Panc1 (cell line): ENCODE data around the gene ZDHHC1. TPM values are rescaled to one million over a fixed set of nuclear protein-coding genes. Genes with fewer than 3 reads are reported as not detected.

ENCODE experiments used
- ATAC-seq: fragments of 200-7000 bp; cut with Tn5 transposase; 2 replicates; pipeline ENCODE4 v1.9.1; 2020; ENCODE audit warnings: mild to moderate bottlenecking, moderate library complexity
- BruUV-seq: library from RNA; stranded (reverse); fragments of 400-500 nt; replicated peaks from 2 replicates; lab custom pipeline; 2021; lab: Mats Ljungman, UMichigan
- CTCF ChIA-PET: fragments of 300-600 bp; sonication (Branson Sonifier 250); formaldehyde crosslinking; loops from one replicate; lab custom pipeline; 2022; ENCODE audit warnings: antibody characterized with exemption; lab: Charles Lee
- POLR2A ChIA-PET: fragments of 300-600 bp; sonication (Branson Sonifier 250); formaldehyde crosslinking; loops from one replicate; lab custom pipeline; 2022; ENCODE audit warnings: antibody characterized with exemption; lab: Charles Lee
- DNase-seq: peaks from one replicate; pipeline ENCODE4 v3.0.0-alpha.2; 2010; ENCODE audit warnings: low read depth, low spot score
- H3K27ac ChIP-seq: 2 replicates; pipeline ENCODE4 v1.5.1; 2011; ENCODE audit warnings: mild to moderate bottlenecking, low read length, inconsistent platforms
- H3K27me3 ChIP-seq: fragments of 200-500 bp; sonication (Bioruptor generic); 2 replicates; pipeline ENCODE4 v1.6.0; 2014; ENCODE audit warnings: low read length, inconsistent platforms; ENCODE audit not compliant: control insufficient read depth, insufficient read depth
- H3K36me3 ChIP-seq: fragments of 200-500 bp; sonication (Bioruptor generic); 2 replicates; pipeline ENCODE4 v1.5.1; 2014; ENCODE audit warnings: inconsistent platforms, mild to moderate bottlenecking, low read length, moderate library complexity; ENCODE audit not compliant: control insufficient read depth, insufficient read depth
- H3K4me1 ChIP-seq: 2 replicates; pipeline ENCODE4 v1.5.1; 2011; ENCODE audit warnings: inconsistent platforms, mild to moderate bottlenecking, low read length, moderate library complexity; ENCODE audit not compliant: control insufficient read depth, insufficient read depth
- H3K4me3 ChIP-seq, 2 experiments: 2 replicates each; pipeline ENCODE4 v1.5.1; 2011 to 2012; ENCODE audit warnings: low read depth in 2 of 2, low read length in 2 of 2, mild to moderate bottlenecking in 2 of 2, inconsistent platforms in 1 of 2, moderate library complexity in 1 of 2
- H3K9me3 ChIP-seq: fragments of 200-500 bp; sonication (Bioruptor generic); 2 replicates; pipeline ENCODE4 v1.5.1; 2014; ENCODE audit warnings: low read depth, mild to moderate bottlenecking, inconsistent platforms, low read length, moderate library complexity; ENCODE audit not compliant: control insufficient read depth, insufficient read depth
- POLR2AphosphoS5 ChIP-seq: IDR thresholded peaks from 2 replicates; pipeline ENCODE4 v1.6.1; 2012; ENCODE audit warnings: mild to moderate bottlenecking, low read depth, low read length, moderate library complexity
- SIN3A ChIP-seq: IDR thresholded peaks from 2 replicates; pipeline ENCODE4 v1.6.1; 2012; ENCODE audit warnings: low read depth, mild to moderate bottlenecking, low read length, moderate library complexity, borderline replicate concordance; ENCODE audit not compliant: insufficient read depth
- TCF7L2 ChIP-seq: IDR thresholded peaks from 2 replicates; pipeline ENCODE4 v1.6.1; 2011; ENCODE audit warnings: mild to moderate bottlenecking, low read depth, low read length, inconsistent platforms
- in situ Hi-C: cut with HindIII; loops from 2 replicates; pipeline ENCODE4 v1.10.0; 2016; ENCODE audit warnings: low sequenced_read_pairs, low pct_unique_long_range_greater_than_20kb
- intact Hi-C: fragments of 100-400 bp; cut with micrococcal nuclease; formaldehyde crosslinking; loops from one replicate; pipeline ENCODE4 v1.10.0; 2022; ENCODE audit not compliant: unreplicated experiment
- total RNA-seq: library from RNA; stranded (reverse); gene quantifications from one replicate; pipeline ENCODE4 v1.2.1, GENCODE V29; 2021; ENCODE audit not compliant: unreplicated experiment
- TF ChIP-seq, protein P1 (sequence below): fragments of 450-650 bp; IDR thresholded peaks from 2 replicates; pipeline ENCODE4 v1.5.1; 2017; ENCODE audit warnings: mild to moderate bottlenecking
- TF ChIP-seq, protein P2 (sequence below), 2 experiments: IDR thresholded peaks; 2 replicates each; pipeline ENCODE4 v1.6.1; 2011 to 2012; ENCODE audit warnings: low read depth in 2 of 2, control low read depth in 1 of 2, low read length in 1 of 2, mild to moderate bottlenecking in 1 of 2, moderate library complexity in 1 of 2; ENCODE audit not compliant: insufficient read depth in 1 of 2

Gene ZDHHC1
- total RNA-seq, 1 experiment from 2014 or later, result 7.8 TPM

DNA sequence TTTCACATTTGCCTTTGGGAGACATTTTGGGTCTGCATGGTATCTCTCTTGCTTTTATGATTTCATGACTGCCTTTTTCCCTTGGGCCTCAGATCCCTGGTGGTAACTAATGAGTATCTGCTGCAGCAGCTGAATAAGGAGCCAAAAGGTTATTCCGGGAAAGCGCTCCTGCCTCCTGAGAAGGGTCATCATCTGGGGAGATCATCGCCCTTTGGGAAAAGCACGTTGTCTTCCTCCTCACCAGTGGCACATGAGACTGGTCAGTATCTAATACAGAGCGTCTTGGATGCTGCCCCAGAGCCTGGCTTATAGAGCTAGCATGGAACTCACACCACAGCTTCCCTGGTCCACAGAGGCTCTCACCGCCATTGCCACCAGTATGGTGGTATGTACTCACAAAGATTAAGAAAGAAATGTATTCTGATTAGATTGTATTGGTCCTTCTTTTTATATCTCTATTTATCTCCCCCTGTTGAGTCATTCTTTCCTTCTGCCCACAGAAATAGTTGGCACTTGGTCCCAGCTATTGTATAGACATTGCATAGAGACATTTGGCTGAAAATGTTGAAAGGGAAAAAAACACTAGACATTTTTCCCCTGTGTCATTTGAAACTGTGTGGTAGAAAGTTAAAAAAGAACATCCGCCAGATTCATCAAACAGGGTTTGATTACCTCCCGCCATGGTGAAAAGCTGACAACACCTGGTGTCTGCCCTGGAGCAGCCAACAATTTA lies 31.3 kb downstream of the ZDHHC1 start:
- no peak for TF ChIP-seq TCF7L2
- no peak for TF ChIP-seq POLR2AphosphoS5
- TF ChIP-seq SIN3A, result no peak
- TF ChIP-seq, protein P1, sequence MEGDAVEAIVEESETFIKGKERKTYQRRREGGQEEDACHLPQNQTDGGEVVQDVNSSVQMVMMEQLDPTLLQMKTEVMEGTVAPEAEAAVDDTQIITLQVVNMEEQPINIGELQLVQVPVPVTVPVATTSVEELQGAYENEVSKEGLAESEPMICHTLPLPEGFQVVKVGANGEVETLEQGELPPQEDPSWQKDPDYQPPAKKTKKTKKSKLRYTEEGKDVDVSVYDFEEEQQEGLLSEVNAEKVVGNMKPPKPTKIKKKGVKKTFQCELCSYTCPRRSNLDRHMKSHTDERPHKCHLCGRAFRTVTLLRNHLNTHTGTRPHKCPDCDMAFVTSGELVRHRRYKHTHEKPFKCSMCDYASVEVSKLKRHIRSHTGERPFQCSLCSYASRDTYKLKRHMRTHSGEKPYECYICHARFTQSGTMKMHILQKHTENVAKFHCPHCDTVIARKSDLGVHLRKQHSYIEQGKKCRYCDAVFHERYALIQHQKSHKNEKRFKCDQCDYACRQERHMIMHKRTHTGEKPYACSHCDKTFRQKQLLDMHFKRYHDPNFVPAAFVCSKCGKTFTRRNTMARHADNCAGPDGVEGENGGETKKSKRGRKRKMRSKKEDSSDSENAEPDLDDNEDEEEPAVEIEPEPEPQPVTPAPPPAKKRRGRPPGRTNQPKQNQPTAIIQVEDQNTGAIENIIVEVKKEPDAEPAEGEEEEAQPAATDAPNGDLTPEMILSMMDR, result no peak
- TF ChIP-seq, protein P2, sequence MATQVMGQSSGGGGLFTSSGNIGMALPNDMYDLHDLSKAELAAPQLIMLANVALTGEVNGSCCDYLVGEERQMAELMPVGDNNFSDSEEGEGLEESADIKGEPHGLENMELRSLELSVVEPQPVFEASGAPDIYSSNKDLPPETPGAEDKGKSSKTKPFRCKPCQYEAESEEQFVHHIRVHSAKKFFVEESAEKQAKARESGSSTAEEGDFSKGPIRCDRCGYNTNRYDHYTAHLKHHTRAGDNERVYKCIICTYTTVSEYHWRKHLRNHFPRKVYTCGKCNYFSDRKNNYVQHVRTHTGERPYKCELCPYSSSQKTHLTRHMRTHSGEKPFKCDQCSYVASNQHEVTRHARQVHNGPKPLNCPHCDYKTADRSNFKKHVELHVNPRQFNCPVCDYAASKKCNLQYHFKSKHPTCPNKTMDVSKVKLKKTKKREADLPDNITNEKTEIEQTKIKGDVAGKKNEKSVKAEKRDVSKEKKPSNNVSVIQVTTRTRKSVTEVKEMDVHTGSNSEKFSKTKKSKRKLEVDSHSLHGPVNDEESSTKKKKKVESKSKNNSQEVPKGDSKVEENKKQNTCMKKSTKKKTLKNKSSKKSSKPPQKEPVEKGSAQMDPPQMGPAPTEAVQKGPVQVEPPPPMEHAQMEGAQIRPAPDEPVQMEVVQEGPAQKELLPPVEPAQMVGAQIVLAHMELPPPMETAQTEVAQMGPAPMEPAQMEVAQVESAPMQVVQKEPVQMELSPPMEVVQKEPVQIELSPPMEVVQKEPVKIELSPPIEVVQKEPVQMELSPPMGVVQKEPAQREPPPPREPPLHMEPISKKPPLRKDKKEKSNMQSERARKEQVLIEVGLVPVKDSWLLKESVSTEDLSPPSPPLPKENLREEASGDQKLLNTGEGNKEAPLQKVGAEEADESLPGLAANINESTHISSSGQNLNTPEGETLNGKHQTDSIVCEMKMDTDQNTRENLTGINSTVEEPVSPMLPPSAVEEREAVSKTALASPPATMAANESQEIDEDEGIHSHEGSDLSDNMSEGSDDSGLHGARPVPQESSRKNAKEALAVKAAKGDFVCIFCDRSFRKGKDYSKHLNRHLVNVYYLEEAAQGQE (IDR thresholded peaks at IDR 0.05; ENCODE audit: insufficient read depth in 1 of 2, low read depth in 2 of 2, low read length in 1 of 2), result no peak
- no peaks in the 10 kb centered on the region for H3K36me3 ChIP-seq
- ChIA-PET CTCF (interaction anchor here (0.7 kb wide), 1 partner anchor 13 kb away, joined by 3 read pairs; no protein-coding TSS in a partner anchor), POLR2A (no interaction called here)
- H3K4me1 ChIP-seq, result no peaks in the 10 kb centered on the region
- no peak for DNase-seq
- H3K27ac ChIP-seq, result no peak overlapping the region
- H3K27me3 ChIP-seq, result no peaks in the 10 kb centered on the region
- no TSS peak for BruUV-seq
- no peak for ATAC-seq
- intact Hi-C loops, result no loop called here
- in situ Hi-C loops, result no loop called here
- no peak overlapping the region for H3K4me3 ChIP-seq
- H3K9me3 ChIP-seq, result no peaks in the 10 kb centered on the region

DNA sequence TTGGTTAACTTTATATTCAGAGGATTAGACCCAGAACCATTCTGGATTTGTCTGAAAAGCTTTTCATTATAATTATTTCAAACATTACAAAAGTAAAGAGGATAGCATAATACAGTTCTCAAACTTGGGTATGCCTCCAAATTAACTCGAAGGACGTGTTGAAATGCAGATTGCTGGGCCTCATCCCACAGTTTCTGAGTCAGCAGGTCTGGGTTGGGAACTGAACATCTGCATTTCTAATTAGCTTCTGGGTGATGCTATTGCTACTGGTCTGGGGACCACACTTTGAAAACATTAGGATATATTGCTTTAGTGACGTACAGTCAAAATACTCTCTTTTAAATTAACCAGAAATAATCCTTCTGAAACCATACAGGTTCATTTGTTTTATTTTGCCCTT lies 33.0 kb downstream of the ZDHHC1 start:
- POLR2A ChIA-PET, result no interaction called here
- H3K9me3 ChIP-seq, result no peaks in the 10 kb centered on the region
- intact Hi-C loops, result no loop called here
- TF ChIP-seq POLR2AphosphoS5 (no peak), SIN3A (no peak), TCF7L2 (no peak)
- TF ChIP-seq, protein P1, result no peak
- TF ChIP-seq, protein P2 (IDR thresholded peaks at IDR 0.05; ENCODE audit: insufficient read depth in 1 of 2, low read depth in 2 of 2, low read length in 1 of 2), result no peak
- H3K27ac ChIP-seq, result no peak overlapping the region
- H3K4me1 ChIP-seq, result no peaks in the 10 kb centered on the region
- no peak for DNase-seq
- no peak overlapping the region for H3K4me3 ChIP-seq
- ATAC-seq, result no peak
- in situ Hi-C loops, result no loop called here
- CTCF ChIA-PET, result no interaction called here
- BruUV-seq, result no TSS peak
- H3K27me3 ChIP-seq, result no peaks in the 10 kb centered on the region
- H3K36me3 ChIP-seq, result no peaks in the 10 kb centered on the region
